Osteoblast (primary cell): Measurements from ENCODE around the gene XRCC2. TPM values are rescaled to one million over a fixed set of nuclear protein-coding genes. Genes with fewer than 3 reads are reported as not detected.
"Not testable (repeated sequence)": the region's sequence is repeated elsewhere in the genome, so short reads cannot be mapped to it uniquely, and the experiment has no call there.

Source experiments
- DNase-seq: peaks from one replicate; pipeline ENCODE4 v3.0.0; 2011; ENCODE audit warnings: low spot score, mixed read lengths; ENCODE audit not compliant: insufficient read length; ENCODE audit errors: missing footprints
- H2AFZ ChIP-seq: 2 replicates; pipeline ENCODE4 v1.6.0; 2011; ENCODE audit warnings: mild to moderate bottlenecking, low read length
- H3K27ac ChIP-seq: 2 replicates; pipeline ENCODE4 v1.5.1; 2011; ENCODE audit warnings: mild to moderate bottlenecking, low read depth, low read length, moderate library complexity
- H3K27me3 ChIP-seq: 2 replicates; pipeline ENCODE4 v1.6.0; 2012; ENCODE audit warnings: mild to moderate bottlenecking, control low read depth, inconsistent platforms, low read length, moderate library complexity; ENCODE audit not compliant: insufficient read depth
- H3K36me3 ChIP-seq: 2 replicates; pipeline ENCODE4 v1.5.1; 2011; ENCODE audit warnings: mild to moderate bottlenecking, low read length, control low read depth, moderate library complexity; ENCODE audit not compliant: insufficient read depth
- H3K4me1 ChIP-seq: 2 replicates; pipeline ENCODE4 v1.5.1; 2011; ENCODE audit warnings: mild to moderate bottlenecking, low read length, control low read depth, moderate library complexity; ENCODE audit not compliant: insufficient read depth
- H3K4me2 ChIP-seq: 2 replicates; pipeline ENCODE4 v1.6.0; 2011; ENCODE audit warnings: mild to moderate bottlenecking, low read length; ENCODE audit not compliant: insufficient read depth
- H3K4me3 ChIP-seq: fragments of 200-600 bp; sonication (generic); 3 replicates; pipeline ENCODE4 v1.5.1; 2012; ENCODE audit warnings: mild to moderate bottlenecking, low read length, inconsistent platforms; ENCODE audit not compliant: insufficient read depth
- H3K79me2 ChIP-seq: 2 replicates; pipeline ENCODE4 v1.6.0; 2012; ENCODE audit warnings: mild to moderate bottlenecking, low read length, control low read depth, inconsistent platforms; ENCODE audit not compliant: insufficient read depth
- H3K9me3 ChIP-seq: 2 replicates; pipeline ENCODE4 v1.5.1; 2011; ENCODE audit warnings: low read depth, low read length, control low read depth
- H4K20me1 ChIP-seq: 2 replicates; pipeline ENCODE4 v1.6.0; 2012; ENCODE audit warnings: mild to moderate bottlenecking, low read length, control low read depth; ENCODE audit not compliant: insufficient read depth
- CTCF ChIP-seq: IDR thresholded peaks from 2 replicates; pipeline ENCODE4 v1.5.1; 2011; ENCODE audit warnings: mild to moderate bottlenecking, low read depth, low read length, moderate library complexity; ENCODE audit errors: extremely low read depth
- total RNA-seq: library from RNA; depleted of rRNA; stranded (reverse); fragments of >200 nt; gene quantifications from 2 replicates; pipeline ENCODE4 v1.2.3, GENCODE V29; 2012

XRCC2 gene
- 0.72 and 1.2 TPM in 2 replicates for total RNA-seq

- H3K36me3 ChIP-seq = no peaks in the 10 kb centered on the region
- no peaks in the 10 kb centered on the region for H3K9me3 ChIP-seq
- H4K20me1 ChIP-seq = no peaks in the 10 kb centered on the region
- peak within 1 kb of the TSS; percentile 89 for H3K4me3 ChIP-seq
- DNase-seq = peak; percentile 99
- peak within 1 kb of the TSS; percentile 90 for H3K27ac ChIP-seq
- H3K79me2 ChIP-seq = peaks cover 39% of the 10 kb centered on the region
- peak within 1 kb of the TSS; percentile 95 for H2AFZ ChIP-seq
- peak within 1 kb of the TSS; percentile 82 for H3K4me2 ChIP-seq
- no peak for TF ChIP-seq CTCF
- H3K27me3 ChIP-seq = no peaks in the 10 kb centered on the region
- peaks cover 7% of the 10 kb centered on the region for H3K4me1 ChIP-seq
These were observed at the start of gene XRCC2 for GRCh38 chr7:152675759-152676636. Gene XRCC2, minus strand, starts transcription at chr7:152676141. Its CDS starts 62 bp downstream, at chr7:152676079.

GRCh38 chr7:152723364-152723763 lies 47.4 kb upstream of the XRCC2 start:
- H3K9me3 ChIP-seq = no peaks in the 10 kb centered on the region
- H3K27me3 ChIP-seq = no peaks in the 10 kb centered on the region
- no peak overlapping the region for H3K4me3 ChIP-seq
- no peak overlapping the region for H3K4me2 ChIP-seq
- no peaks in the 10 kb centered on the region for H3K36me3 ChIP-seq
- peak; percentile 25 for DNase-seq
- no peaks in the 10 kb centered on the region for H3K4me1 ChIP-seq
- H4K20me1 ChIP-seq = no peaks in the 10 kb centered on the region
- no peak for TF ChIP-seq CTCF
- H2AFZ ChIP-seq = no peak overlapping the region
- H3K27ac ChIP-seq = no peak overlapping the region
- no peaks in the 10 kb centered on the region for H3K79me2 ChIP-seq

- H3K9me3 ChIP-seq, H3K27me3 ChIP-seq, H2AFZ ChIP-seq, H3K4me3 ChIP-seq, H3K4me2 ChIP-seq, H3K4me1 ChIP-seq, H3K27ac ChIP-seq, H3K36me3 ChIP-seq, H3K79me2 ChIP-seq, H4K20me1 ChIP-seq, DNase-seq: not testable (repeated sequence)
These were observed 36.6 kb upstream of the XRCC2 start for GRCh38 chr7:152712412-152713042.

- H3K4me3 ChIP-seq = no peak overlapping the region
- H2AFZ ChIP-seq = no peak overlapping the region
- H3K27ac ChIP-seq = no peak overlapping the region
- no peaks in the 10 kb centered on the region for H3K36me3 ChIP-seq
- H4K20me1 ChIP-seq = no peaks in the 10 kb centered on the region
- no peaks in the 10 kb centered on the region for H3K9me3 ChIP-seq
- H3K4me1 ChIP-seq = peaks cover 4% of the 10 kb centered on the region
- no peak overlapping the region for H3K4me2 ChIP-seq
- no peak for DNase-seq
- TF ChIP-seq CTCF = no peak
- no peaks in the 10 kb centered on the region for H3K27me3 ChIP-seq
- H3K79me2 ChIP-seq = no peaks in the 10 kb centered on the region
These were observed 35.6 kb upstream of the XRCC2 start for GRCh38 chr7:152711444-152711944.
